ENCODE data around the gene AMOT.

GRCh38 chrX:112760697-112761096 lies 79.9 kb downstream of the AMOT start:
- TF ChIP-seq CTCF (conservative IDR thresholded peaks at IDR 0.05; ENCODE audit: low read length) (peak; percentile 63), EZH2phosphoT487 (IDR thresholded peaks at IDR 0.05; ENCODE audit: borderline replicate concordance, low read depth, low read length) (no peak)

Measured in OCI-LY7 (cell line).